ENCODE data around the gene ADARB2. TPM values are rescaled to one million over a fixed set of nuclear protein-coding genes. Genes with fewer than 3 reads are reported as not detected.

The ADARB2 gene
- total and polyA plus RNA-seq, 4 donors, result 0.55 to 0.70 (median 0.59) TPM; not detected in 1

DNA sequence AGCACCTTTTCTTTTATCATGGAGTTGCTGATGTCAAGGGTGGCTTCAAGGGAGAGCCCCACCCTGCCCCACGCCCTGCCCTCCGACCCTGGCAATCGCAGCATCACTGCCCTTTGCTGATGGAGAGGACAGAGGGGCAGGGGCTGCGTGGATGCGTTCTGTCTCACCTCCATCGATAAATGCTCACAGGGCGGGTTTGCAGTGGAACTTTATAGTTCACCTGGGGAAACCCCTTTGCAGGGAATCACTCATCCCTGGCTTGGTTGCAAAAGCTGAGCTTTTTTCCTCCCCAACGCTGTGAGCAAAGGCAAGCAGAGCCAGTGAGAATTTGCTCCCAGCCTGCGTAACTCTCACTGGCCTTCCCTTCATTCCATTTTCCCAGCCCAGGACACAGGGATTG, 504.3 kb downstream of the ADARB2 start:
- no peak overlapping the region for H3K9ac ChIP-seq (ENCODE audit: low read depth in 1 of 2, low read length in 2 of 2)
- no peaks in the 10 kb centered on the region for H3K4me1 ChIP-seq (ENCODE audit: control insufficient read depth in 4 of 4, insufficient read depth in 4 of 4, low read length in 3 of 4)
- H3K4me3 ChIP-seq (ENCODE audit: low read depth in 1 of 3, low read length in 3 of 3), result no peak overlapping the region
- WGBS, result 92% methylated on average over 9 of the region's 9 CpGs
- H3K27me3 ChIP-seq (ENCODE audit: control insufficient read depth in 4 of 4, insufficient read depth in 4 of 4, low read length in 3 of 4), result no peaks in the 10 kb centered on the region
- no peak for DNase-seq (ENCODE audit: low spot score)
- peaks cover 0 to 1% (median 0%) of the 10 kb centered on the region in 4 donors for H3K9me3 ChIP-seq (ENCODE audit: control insufficient read depth in 4 of 4, low read length in 3 of 4)
- H3K27ac ChIP-seq (ENCODE audit: low read depth in 1 of 2, low read length in 2 of 2), result no peak overlapping the region
- TF ChIP-seq FOXA1 (IDR thresholded peaks at IDR 0.05) (no peak), HNF4G (IDR thresholded peaks at IDR 0.05) (no peak), GABPA (IDR thresholded peaks at IDR 0.05 in 1 of 2, conservative IDR thresholded peaks at IDR 0.05 in 1 of 2) (no peak), NR2F2 (IDR thresholded peaks at IDR 0.05) (no peak), HNF4A (conservative IDR thresholded peaks at IDR 0.05) (no peak), YY1 (IDR thresholded peaks at IDR 0.05) (no peak), JUND (IDR thresholded peaks at IDR 0.05) (no peak), FOXA2 (IDR thresholded peaks at IDR 0.05) (no peak), RXRA (IDR thresholded peaks at IDR 0.05) (no peak), SP1 (IDR thresholded peaks at IDR 0.05) (no peak), TAF1 (conservative IDR thresholded peaks at IDR 0.05) (no peak)
- TF ChIP-seq, protein P1, sequence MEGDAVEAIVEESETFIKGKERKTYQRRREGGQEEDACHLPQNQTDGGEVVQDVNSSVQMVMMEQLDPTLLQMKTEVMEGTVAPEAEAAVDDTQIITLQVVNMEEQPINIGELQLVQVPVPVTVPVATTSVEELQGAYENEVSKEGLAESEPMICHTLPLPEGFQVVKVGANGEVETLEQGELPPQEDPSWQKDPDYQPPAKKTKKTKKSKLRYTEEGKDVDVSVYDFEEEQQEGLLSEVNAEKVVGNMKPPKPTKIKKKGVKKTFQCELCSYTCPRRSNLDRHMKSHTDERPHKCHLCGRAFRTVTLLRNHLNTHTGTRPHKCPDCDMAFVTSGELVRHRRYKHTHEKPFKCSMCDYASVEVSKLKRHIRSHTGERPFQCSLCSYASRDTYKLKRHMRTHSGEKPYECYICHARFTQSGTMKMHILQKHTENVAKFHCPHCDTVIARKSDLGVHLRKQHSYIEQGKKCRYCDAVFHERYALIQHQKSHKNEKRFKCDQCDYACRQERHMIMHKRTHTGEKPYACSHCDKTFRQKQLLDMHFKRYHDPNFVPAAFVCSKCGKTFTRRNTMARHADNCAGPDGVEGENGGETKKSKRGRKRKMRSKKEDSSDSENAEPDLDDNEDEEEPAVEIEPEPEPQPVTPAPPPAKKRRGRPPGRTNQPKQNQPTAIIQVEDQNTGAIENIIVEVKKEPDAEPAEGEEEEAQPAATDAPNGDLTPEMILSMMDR (IDR thresholded peaks at IDR 0.05; ENCODE audit: low read depth, low read length, missing input control), result no peak
- TF ChIP-seq, protein P2, sequence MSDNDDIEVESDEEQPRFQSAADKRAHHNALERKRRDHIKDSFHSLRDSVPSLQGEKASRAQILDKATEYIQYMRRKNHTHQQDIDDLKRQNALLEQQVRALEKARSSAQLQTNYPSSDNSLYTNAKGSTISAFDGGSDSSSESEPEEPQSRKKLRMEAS (IDR thresholded peaks at IDR 0.05), result no peak
- TF ChIP-seq, protein P3, sequence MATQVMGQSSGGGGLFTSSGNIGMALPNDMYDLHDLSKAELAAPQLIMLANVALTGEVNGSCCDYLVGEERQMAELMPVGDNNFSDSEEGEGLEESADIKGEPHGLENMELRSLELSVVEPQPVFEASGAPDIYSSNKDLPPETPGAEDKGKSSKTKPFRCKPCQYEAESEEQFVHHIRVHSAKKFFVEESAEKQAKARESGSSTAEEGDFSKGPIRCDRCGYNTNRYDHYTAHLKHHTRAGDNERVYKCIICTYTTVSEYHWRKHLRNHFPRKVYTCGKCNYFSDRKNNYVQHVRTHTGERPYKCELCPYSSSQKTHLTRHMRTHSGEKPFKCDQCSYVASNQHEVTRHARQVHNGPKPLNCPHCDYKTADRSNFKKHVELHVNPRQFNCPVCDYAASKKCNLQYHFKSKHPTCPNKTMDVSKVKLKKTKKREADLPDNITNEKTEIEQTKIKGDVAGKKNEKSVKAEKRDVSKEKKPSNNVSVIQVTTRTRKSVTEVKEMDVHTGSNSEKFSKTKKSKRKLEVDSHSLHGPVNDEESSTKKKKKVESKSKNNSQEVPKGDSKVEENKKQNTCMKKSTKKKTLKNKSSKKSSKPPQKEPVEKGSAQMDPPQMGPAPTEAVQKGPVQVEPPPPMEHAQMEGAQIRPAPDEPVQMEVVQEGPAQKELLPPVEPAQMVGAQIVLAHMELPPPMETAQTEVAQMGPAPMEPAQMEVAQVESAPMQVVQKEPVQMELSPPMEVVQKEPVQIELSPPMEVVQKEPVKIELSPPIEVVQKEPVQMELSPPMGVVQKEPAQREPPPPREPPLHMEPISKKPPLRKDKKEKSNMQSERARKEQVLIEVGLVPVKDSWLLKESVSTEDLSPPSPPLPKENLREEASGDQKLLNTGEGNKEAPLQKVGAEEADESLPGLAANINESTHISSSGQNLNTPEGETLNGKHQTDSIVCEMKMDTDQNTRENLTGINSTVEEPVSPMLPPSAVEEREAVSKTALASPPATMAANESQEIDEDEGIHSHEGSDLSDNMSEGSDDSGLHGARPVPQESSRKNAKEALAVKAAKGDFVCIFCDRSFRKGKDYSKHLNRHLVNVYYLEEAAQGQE (IDR thresholded peaks at IDR 0.05), result no peak
- TF ChIP-seq, protein P4, sequence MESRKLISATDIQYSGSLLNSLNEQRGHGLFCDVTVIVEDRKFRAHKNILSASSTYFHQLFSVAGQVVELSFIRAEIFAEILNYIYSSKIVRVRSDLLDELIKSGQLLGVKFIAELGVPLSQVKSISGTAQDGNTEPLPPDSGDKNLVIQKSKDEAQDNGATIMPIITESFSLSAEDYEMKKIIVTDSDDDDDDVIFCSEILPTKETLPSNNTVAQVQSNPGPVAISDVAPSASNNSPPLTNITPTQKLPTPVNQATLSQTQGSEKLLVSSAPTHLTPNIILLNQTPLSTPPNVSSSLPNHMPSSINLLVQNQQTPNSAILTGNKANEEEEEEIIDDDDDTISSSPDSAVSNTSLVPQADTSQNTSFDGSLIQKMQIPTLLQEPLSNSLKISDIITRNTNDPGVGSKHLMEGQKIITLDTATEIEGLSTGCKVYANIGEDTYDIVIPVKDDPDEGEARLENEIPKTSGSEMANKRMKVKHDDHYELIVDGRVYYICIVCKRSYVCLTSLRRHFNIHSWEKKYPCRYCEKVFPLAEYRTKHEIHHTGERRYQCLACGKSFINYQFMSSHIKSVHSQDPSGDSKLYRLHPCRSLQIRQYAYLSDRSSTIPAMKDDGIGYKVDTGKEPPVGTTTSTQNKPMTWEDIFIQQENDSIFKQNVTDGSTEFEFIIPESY (IDR thresholded peaks at IDR 0.05), result no peak
- TF ChIP-seq, protein P5, sequence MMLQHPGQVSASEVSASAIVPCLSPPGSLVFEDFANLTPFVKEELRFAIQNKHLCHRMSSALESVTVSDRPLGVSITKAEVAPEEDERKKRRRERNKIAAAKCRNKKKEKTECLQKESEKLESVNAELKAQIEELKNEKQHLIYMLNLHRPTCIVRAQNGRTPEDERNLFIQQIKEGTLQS (IDR thresholded peaks at IDR 0.05), result no peak
- peaks cover 0 to 3% (median 0%) of the 10 kb centered on the region in 4 donors for H3K36me3 ChIP-seq (ENCODE audit: control insufficient read depth in 4 of 4, insufficient read depth in 3 of 4, low read depth in 1 of 4, low read length in 3 of 4)
